ENCODE results near the gene WDFY4. TPM values are rescaled to one million over a fixed set of nuclear protein-coding genes. Genes with fewer than 3 reads are reported as not detected.

Gene WDFY4
- total RNA-seq, 6 experiments from 2014 or later, result not detected

GRCh38 chr10:48941427-48942075 is 256.9 kb downstream of the WDFY4 start:
- Mint-ChIP-seq H3K27ac (no peak overlapping the region), H3K4me1 (ENCODE audit: low read depth) (no peaks in the 10 kb centered on the region)

GRCh38 chr10:48943096-48943495 is 258.4 kb downstream of the WDFY4 start:
- TF ChIP-seq CTCF (IDR thresholded peaks at IDR 0.05), result no peak
- H3K4me3 Mint-ChIP-seq, result no peak overlapping the region
- H3K4me1 Mint-ChIP-seq (ENCODE audit: low read depth), result no peaks in the 10 kb centered on the region
- no peak for DNase-seq
- peaks cover 42% of the 10 kb centered on the region for H3K27me3 Mint-ChIP-seq (ENCODE audit: insufficient read depth)
- H3K9me3 Mint-ChIP-seq, result no peaks in the 10 kb centered on the region
- H3K36me3 Mint-ChIP-seq (ENCODE audit: low read depth), result no peaks in the 10 kb centered on the region
- no peak overlapping the region for H3K27ac Mint-ChIP-seq

More at GRCh38 chr10:48941427-48942075, 256.9 kb downstream of the WDFY4 start:
- H3K27me3 Mint-ChIP-seq (ENCODE audit: insufficient read depth), result peaks cover 47% of the 10 kb centered on the region
- no peaks in the 10 kb centered on the region for H3K36me3 Mint-ChIP-seq (ENCODE audit: low read depth)
- no peak for TF ChIP-seq CTCF (IDR thresholded peaks at IDR 0.05)
- no peak for DNase-seq
- no peak overlapping the region for H3K4me3 Mint-ChIP-seq
- H3K9me3 Mint-ChIP-seq, result no peaks in the 10 kb centered on the region

- no peak for TF ChIP-seq CTCF (IDR thresholded peaks at IDR 0.05)
- Mint-ChIP-seq H3K27me3 (ENCODE audit: insufficient read depth) (peaks cover 42% of the 10 kb centered on the region), H3K4me3 (no peak overlapping the region), H3K9me3 (no peaks in the 10 kb centered on the region), H3K4me1 (ENCODE audit: low read depth) (no peaks in the 10 kb centered on the region), H3K36me3 (ENCODE audit: low read depth) (no peaks in the 10 kb centered on the region), H3K27ac (no peak overlapping the region)
- DNase-seq, result no peak
These were observed 259.5 kb downstream of the WDFY4 start for GRCh38 chr10:48944171-48944570.

GRCh38 chr10:48945441-48946130 is 260.9 kb downstream of the WDFY4 start:
- Mint-ChIP-seq H3K4me3 (no peak overlapping the region), H3K36me3 (ENCODE audit: low read depth) (no peaks in the 10 kb centered on the region), H3K27me3 (ENCODE audit: insufficient read depth) (peaks cover 40% of the 10 kb centered on the region), H3K27ac (no peak overlapping the region), H3K4me1 (ENCODE audit: low read depth) (no peaks in the 10 kb centered on the region), H3K9me3 (no peaks in the 10 kb centered on the region)
- no peak for DNase-seq
- no peak for TF ChIP-seq CTCF (IDR thresholded peaks at IDR 0.05)

- Mint-ChIP-seq H3K36me3 (ENCODE audit: low read depth) (no peaks in the 10 kb centered on the region), H3K27me3 (ENCODE audit: insufficient read depth) (peaks cover 40% of the 10 kb centered on the region), H3K4me3 (no peak overlapping the region), H3K27ac (no peak overlapping the region), H3K4me1 (ENCODE audit: low read depth) (no peaks in the 10 kb centered on the region), H3K9me3 (no peaks in the 10 kb centered on the region)
- DNase-seq, result no peak
- no peak for TF ChIP-seq CTCF (IDR thresholded peaks at IDR 0.05)
These were observed 261.7 kb downstream of the WDFY4 start for GRCh38 chr10:48946332-48946731.
